Measurements from ENCODE around the gene BCHE.

The BCHE gene

DNA sequence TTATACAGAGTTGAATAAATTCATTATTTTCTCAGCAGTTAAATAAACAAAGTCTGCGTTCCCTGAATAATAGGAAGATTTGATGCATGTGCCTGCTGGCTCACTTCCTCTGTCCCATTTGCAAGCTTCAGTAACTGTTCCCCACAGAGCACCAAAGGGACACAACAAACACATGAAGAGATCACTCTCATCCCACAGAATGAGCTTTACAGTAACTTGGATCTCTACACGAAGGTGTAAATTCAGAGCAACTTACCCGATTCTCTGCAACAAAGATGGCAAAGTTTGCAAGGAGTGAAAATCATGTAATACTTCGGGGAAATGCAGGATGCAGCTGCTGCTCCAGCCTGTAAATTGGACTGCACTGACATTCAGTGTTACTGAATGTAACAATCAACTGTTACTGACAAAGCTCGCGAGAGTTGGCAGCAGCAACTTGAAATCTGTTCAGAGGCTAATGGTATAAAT lies at the start of gene BCHE:
TSS of gene BCHE (minus strand) at position 366 of the 468 bp plus-strand sequence. CDS start 6,390 bp downstream, outside the sequence.
- DNase-seq: no peak

DNA sequence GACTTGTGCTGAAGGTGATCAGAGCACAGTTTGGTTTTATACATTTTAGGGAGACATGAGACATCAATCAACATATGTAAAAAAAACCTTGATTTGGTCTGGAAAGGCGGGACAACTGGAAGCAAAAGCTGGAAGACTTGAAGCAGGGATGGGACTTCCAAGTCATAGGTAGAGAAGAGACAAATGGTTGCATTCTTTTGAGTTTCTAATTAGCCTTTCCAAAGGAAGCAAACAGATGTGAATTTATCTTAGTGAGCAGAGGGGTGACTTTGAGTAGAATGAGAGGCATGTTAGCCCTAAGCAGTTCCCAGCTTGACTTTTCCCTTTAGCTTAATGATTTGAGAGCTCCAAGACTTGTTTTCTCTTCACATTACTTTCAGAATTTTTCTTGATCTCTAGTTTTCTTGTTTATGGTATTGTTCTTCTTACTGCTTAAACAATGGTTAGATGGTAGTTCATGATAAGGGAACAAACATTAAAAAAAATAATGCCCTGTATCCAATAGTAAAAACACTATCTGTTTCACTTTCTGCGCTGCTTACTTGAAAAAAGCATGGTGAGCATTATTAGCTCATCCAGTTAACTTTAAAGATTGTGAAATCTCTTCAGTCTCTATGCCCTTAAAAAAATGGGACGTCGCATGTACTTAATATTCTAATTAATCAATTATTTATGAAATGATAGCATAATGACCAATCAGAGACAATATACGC lies 48.5 kb upstream of the BCHE start:
- DNase-seq: no peak

DNA sequence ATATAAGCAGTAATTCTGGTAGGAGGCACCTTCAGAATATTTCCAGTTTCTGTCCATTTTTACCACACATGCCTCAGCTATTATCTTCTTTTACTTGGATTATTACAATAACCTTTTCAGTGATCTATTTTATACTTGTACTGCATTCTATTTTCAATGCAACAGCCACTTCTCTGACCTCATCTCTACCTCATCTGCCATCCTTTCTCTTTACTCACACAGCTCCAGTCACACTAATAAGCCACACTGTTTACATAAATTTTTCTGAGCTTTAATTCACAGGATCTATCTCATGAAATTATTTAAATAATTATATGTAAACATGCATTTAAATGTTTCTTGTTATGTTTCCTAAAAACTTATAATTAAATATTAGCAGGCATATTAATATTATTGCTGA lies 47.3 kb upstream of the BCHE start:
- DNase-seq: no peak

DNA sequence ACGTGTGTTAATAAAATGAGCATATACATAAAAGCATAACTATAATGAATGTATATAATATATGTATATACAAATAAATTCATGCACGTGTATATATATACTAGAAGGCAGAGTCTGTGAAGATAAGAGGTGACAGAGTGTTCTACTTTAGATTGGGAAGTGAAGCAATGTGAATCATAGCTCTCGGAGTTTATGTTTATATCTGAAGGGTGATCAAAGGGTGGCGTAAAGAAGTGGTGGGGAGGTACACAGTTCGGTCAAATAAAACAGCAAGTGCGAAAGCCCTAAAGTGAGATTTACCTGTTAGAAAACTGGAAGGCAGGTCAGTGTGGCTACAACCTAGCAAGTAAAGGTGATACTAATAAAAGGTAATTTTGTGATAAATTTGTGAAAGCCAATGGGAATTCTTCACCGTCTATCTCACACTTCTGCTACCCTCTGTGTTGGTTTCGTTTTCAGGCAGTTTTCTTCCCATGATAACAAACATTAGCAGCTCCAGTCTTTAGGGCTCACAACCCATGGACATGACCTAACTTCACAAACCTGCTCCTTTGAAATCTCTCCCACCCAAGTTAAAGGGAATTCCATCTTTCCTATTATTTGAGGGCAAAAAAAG lies 46.7 kb upstream of the BCHE start:
- no peak for DNase-seq

DNA sequence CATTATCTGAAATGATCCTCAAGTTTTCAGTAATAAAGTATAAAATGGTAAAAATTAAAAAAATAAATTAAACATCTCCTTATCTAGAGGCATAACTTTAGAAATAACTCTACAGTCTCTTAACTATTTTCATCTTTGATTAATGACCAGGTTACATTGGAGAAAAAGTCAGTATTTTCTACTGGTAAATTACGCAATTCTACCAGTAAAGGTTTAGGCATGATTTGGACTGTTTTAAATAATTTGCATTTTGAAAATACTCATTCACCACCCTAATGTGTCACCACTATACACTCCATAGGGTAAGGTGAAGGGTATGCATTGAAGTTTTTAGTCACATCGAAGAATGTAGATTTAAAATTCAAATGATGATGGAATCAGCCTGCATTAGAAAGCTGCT lies 45.9 kb upstream of the BCHE start:
- no peak for DNase-seq

DNA sequence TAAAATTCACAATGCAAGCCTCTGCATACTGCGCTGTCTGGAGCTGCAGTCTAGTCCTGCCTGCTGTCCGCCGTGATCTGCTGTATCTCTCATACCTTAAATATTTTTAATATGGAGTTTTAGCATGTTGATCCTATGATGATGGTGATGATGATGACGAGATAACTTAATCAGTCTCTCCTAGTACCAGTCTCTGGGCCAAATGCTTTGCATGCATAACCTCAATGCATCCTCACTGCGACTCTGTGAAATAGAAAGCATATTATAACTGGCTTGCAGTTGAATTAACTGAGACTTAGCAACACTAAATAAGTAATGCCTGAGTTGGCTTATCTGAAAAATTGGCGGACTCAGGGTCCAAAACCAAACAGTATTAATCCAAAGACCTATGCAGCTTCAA lies 38.4 kb upstream of the BCHE start:
- DNase-seq: no peak

DNA sequence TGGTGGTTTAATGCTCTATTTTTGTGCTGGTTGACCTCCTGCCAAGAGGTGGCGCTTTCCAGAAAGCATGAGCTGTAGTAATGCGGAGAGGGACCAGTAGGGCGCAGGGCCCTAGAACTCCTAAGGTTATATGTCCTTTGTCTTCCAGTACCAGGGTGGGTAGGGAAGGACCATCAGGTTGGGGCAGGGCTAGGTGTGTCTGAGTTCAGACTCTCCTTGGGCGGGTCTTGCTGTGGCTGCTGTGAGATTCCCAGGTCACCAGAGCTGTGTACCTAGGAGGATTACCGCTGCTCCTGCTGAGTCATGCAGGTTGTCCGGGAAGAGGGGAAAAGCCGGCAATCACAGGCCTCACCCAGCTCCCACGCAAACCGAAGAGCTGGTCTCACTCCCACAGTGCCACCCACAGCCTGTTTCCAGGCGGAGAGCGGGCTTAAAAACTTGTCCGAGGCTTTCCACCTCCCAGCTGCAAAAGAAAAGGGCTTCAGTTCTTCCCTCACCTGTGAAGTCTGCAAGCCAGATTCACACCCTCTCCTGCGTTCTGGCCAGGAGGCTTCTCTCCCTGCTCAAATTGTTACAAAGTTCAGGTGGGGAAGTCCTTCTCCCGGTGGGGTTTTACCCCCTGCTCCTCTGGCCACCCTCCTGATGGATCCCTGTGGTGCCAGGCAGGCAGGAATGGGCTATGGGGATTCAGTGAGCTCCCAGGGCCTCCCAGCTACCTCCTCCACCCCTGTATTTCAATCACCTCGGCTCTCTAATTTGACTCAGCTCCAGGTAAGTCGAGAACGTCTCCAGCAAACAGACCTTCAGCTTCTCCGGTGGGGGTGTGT lies 37.7 kb upstream of the BCHE start:
- no peak for DNase-seq

DNA sequence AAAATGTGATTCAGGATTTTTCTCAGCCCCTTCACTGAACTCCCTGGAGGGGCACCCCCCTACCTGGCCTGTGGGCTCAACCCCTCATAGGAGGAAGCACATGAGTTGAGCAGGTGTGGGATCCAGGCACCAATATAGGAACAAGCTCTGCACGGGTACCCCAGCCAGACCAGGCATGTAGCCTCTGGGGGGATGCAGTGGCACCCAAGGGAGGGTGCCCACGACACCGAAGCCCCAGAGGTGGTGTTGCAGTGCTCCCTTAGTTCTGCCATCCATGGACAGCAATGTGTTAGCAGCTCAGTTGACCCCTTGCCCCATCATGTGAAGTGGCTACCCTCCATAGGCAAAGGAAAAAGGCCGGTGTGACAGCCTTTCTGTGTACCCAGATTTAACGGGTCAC lies 30.9 kb upstream of the BCHE start:
- DNase-seq: no peak

DNA sequence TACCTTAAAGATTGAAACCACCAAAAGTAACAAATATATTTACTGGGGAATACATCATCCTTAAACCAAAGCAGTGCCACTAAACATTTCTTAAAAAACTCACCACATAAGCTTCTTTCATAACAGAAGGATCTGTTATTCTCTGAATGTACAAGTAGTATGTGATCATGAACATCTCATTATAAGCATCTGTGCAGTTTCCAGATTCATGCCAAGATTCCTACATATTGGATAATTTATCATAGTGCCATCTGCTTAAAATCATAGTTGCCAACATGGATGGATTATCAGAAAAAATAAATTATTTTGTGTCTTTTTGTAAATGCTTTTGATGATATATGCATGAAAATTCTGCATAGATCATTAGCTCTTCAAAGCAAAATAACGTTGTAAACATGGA lies 21.8 kb upstream of the BCHE start:
- DNase-seq: no peak

DNA sequence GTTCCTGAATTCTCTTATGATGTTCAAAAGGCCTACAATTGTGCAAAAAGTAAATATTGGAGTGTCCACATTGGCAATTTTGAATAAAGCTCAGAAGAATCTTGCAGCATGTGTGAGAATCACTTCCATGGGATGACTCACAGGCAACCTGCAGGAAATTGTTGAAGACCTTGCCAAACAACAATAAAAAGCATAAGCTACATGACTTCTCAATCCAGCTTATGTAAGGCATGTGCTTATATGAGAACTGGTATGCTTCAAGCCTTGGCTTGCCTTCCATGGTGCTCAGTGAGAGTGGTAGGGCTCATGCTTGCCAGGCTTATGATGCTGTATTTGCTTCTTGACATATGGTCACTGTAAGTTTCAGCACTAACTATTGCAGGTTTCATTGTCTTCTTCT lies 18.4 kb upstream of the BCHE start:
- DNase-seq: no peak

DNA sequence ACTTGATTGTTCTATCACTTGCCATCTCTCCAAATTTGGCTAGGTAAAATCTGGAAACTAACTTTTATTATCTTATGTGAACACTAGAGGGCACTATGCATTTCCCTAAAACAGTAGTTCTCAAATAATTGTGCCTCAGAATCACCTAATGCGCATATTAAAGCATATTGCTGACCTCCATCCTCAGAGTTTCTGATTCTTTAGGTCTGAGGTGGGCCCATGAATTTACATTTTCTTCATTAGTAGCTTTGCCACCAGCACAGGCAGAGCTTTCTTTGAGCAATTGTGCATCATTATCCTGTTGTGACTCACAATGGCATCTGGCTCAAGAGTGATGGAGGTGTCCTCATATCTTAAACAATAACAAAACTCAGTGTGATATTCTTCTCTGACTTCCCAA lies 17.5 kb upstream of the BCHE start:
- DNase-seq: peak; percentile 4

DNA sequence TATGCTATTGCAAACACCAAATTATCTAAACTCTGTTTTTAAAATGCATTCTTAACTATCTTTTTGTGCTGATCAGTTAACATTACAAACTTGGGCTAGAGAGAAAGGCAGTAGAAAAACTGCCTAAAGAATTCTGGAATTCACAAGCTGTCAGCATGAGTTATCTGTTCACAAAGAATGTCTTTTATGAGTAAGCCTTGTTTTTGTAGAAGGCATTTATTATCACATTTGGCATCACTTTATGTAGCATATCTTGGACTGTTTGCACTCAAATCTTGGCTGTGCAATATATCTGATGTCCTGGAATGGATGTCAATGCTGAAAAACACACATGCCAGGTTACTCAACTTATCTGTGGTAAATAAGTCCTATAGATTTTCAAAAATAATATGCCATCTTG lies 15.5 kb upstream of the BCHE start:
- DNase-seq: no peak

DNA sequence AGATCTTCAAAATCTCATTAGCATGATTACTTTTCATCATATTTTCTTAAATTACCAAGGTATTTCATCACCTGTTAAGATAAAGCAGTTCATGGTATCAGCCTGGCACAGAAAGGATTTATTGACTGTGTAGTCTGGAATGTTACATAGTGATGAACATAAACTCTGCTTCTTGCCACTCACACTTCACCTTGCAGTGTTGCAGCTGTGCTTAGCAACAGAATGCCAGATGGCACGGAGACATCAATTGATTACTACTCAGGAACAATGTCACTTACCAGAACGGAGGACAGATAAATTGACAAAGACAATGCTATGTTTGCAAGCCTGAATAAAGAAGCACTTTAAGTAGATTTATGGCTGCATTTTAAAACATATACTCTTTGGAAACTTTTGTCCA lies 15.0 kb upstream of the BCHE start:
- DNase-seq: no peak

DNA sequence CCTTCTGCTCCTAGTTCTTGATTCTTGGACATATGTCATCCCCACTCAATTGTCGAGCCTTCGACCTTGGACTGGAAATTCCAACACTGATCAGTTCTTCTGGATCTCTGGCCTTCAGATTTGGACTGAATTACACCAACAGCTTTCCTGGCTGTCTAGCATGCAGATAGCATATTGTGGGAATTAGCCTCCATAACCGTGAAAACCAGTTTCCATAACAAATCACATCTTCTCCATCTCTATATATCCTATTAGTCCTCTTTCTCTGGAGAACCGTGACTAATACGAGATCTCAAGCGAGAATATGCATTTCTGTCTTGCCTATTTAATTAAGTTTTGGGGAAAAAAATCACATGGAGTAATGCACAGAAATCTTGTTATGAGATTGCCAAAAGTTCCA lies 8.8 kb upstream of the BCHE start:
- DNase-seq: no peak

DNA sequence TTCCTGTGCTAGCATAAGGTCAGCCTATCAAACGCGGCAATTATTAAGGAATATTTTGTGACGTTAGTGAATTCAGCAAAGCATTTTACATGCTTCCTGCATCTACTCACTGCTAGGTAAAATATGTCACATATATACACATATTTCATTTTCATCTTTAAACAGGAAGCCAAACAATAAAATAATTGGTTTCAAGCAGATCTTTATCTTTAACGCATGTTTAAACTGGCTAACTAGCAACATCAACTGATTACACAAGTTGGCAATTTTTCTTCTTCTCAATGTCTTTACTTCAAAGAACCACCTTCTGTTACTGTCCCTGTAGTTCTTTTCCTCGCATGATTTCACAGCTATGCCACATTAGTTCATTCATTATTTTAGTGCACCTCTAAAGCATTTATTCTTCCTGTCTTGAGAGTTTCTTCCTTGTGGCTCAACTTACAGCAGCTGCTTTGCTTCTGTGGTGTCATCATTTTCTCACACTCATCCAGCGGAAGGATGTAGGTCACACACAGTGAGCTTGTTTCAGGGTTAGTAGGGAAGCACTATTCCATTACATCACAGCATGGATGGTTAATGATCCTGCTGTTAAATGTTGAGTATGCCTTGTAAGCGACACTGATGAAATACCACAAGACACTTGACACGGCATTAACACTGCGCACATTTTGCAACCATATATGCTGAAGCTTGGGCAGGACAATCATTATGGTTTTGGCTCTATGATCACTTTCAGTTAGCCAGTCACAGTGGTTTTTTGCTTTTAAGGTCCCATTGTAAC lies 2.3 kb upstream of the BCHE start:
- DNase-seq: no peak

DNA sequence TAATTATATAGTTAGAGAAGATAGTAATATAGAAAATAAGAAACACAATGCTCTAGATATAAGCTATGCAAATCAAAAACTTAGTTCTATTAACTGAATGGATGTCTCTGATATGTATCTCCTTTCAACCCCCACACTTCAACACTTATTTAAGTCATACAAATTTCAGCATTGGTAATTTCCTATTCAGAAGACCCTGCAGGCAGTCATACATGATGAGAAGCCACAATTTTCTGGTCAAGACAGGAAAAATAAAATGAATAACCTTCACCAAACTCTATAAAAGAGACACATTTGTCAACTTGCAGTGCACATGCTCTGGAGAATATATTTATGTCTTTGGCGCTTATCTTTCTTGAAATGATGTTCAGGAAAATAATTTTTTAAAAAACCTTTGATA lies 578 bp upstream of the BCHE start:
- DNase-seq: no peak

DNA sequence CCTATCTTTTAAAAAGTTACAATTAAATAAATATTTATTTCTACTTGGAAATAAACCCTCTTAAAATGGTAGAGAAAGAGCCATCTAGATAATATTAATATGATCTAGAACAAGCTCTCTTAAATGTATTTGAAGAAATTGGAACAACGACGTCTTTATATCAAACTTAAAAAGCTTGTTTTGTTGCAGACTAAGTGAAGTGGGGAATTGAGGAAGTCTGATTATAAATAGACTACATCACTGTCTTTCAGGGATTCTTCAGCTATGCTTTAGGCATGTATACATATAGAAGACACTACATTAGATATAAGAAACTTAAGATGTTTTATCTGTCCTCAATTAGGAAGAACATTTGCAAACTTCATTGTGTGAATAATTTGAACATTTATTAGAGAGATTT lies 1.8 kb downstream of the BCHE start:
- no peak for DNase-seq

DNA sequence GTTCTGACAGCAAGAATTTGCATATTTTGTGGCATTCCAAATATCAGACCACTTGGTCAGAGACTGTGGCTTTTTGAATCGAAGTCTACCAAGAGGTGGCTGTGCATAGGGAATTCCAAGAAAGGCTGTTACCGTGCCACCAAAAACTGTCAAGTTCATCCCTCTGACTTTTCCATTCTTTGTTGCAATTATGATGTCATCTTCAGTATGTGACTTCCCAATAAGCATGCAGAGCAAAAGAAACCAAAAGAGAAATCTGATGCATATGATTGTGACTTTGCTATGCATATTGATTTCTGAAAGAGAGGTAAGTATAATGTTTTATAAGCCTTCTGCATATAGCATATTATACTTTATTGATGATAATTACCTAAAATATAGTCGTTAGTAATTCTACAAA lies 6.5 kb downstream of the BCHE start:
- no peak for DNase-seq

DNA sequence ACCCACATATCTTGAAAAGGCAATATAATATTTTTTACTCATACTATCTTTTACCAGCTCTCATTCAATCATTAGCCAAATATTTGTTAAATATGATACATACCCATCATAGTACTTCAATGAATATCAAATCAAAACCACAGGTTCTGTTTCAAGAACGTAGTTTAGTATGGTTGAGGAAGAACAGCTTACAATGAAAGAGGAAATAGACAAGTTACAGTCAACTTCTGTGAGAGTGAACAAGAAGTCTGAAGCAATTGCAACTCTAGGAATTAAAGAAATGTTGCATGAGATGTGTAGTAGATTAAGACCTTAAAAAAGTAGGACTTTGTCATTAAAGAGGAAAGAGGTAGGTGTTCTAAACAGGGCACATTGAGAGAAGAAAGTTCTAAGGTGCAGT lies 9.3 kb downstream of the BCHE start:
- DNase-seq: no peak

DNA sequence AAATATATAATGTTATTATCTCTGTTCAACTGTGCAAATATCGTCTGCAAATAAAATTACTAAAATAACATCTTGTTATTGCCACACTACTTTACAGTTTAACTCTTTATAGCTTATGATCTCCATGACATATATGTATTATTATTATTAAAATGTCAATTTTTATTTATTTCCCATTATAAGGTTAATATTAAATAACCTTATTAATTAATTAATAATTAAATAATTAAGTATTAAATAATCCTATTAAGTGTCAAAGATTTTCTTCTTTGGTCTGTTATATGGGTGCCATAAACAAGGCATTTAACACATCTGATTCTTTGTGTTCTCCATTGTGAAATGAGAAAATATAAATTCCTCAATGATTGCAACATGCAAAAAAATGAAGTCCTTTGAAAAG lies 10.0 kb downstream of the BCHE start:
- DNase-seq: no peak

DNA sequence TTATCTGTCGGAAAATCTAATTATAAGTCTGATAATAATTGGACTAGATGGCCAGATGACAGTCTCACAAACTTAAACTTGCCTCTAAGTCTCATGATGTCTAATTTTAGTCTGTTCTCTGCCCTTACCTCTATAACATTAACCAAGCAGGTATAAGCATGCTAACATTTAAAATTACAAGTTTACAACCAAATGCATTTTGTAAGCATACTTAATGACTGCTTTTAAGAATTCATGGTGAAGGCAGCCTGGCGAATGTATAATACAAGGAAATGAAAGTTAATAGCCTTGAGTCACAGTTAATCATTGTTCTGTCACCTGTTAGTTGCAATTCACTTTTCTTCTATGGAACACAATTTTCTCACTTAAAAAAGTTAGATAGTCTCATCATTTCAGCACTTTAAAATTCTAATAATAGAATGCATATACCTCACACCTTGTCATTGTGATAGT lies 16.5 kb downstream of the BCHE start:
- no peak for DNase-seq

DNA sequence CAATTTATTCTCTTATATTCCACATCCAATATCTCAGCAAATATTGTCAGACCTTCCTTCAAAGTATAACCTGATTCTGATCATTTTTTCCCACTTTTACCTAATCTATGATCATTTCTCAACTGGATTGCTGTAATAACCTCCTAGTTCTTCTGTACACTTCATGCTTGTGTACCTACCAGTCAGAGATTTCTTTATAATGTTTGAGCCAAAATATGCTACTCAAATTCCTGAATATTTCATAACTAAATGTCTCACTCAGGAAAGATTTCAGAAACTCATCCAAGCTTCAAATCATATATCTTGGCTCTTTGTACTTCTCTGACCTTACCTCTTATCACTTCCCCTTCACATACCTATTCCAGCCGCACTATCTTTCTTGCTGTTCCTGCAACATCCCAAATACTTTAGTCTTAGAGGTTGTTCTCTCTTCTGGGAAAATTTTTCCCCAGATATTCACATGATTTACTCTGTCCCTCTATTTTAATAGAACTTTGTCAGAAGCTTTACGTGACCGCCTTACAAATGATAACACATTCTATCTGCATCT lies 20.0 kb downstream of the BCHE start:
- no peak for DNase-seq

DNA sequence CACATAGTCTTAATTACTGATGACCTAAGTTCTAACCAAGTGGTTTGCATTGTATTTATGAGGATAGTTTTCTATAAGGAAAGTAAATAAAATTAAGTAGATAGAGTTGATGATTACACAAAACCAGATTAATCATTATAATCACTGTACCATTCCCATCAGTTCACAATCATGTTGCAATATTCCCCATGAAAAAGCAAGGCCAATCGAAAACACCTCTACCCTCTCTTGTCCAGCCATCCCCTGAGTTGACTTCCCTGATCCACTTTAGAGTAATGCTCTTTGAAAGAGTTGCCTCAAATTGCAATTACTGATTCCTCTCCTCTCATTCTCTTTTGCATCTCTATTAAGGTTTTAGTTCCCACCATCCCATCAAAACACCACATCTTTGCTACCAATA lies 21.0 kb downstream of the BCHE start:
- DNase-seq: no peak
